22Rv1 (cell line): Measurements from ENCODE around the gene RTP5.

Experiments used
- ZFX ChIP-seq: fragments of 450-650 bp; IDR thresholded peaks from 2 replicates; pipeline ENCODE4 v1.6.1; 2017; ENCODE audit warnings: antibody characterized with exemption, borderline replicate concordance
- TF ChIP-seq, protein P1 (sequence below): fragments of 450-650 bp; IDR thresholded peaks from 2 replicates; pipeline ENCODE4 v1.5.1; 2017; ENCODE audit warnings: mild to moderate bottlenecking

DNA sequence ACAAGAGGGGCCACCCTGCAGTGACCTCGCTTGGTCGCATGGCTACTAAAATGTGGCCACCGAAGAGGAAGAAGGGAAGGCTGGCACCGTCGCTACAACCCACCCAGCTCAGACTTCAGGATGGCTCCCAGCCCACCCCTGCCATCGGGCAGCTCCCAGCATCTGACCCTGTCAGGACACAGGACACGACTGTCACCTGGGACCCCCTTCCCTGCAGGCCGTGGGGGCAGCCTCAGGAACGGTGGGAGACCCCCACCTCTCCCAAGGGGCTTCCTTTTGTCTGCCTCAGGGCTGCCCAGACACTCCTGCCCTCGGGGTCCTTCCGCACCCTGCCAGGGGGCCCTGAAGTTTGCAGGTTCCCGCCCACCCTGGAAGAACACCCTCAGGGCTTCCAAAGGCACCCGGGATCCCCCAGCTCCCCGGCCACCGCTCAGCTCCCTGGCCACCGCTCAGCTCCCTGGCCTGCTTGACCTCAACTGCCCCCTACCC is 7.7 kb downstream of the RTP5 start:
- TF ChIP-seq ZFX: no peak
- TF ChIP-seq, protein P1, sequence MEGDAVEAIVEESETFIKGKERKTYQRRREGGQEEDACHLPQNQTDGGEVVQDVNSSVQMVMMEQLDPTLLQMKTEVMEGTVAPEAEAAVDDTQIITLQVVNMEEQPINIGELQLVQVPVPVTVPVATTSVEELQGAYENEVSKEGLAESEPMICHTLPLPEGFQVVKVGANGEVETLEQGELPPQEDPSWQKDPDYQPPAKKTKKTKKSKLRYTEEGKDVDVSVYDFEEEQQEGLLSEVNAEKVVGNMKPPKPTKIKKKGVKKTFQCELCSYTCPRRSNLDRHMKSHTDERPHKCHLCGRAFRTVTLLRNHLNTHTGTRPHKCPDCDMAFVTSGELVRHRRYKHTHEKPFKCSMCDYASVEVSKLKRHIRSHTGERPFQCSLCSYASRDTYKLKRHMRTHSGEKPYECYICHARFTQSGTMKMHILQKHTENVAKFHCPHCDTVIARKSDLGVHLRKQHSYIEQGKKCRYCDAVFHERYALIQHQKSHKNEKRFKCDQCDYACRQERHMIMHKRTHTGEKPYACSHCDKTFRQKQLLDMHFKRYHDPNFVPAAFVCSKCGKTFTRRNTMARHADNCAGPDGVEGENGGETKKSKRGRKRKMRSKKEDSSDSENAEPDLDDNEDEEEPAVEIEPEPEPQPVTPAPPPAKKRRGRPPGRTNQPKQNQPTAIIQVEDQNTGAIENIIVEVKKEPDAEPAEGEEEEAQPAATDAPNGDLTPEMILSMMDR: no peak
